Endothelial cell of hepatic sinusoid (primary cell): ENCODE results near the gene SLC39A9.
"Not testable (repeated sequence)": the region's sequence is repeated elsewhere in the genome, so short reads cannot be mapped to it uniquely, and the experiment has no call there.

Source experiments
- in situ Hi-C: cut with HindIII; loops from 2 replicates; pipeline ENCODE4 v1.10.0; 2017; ENCODE audit warnings: low sequenced_read_pairs

Gene SLC39A9

DNA sequence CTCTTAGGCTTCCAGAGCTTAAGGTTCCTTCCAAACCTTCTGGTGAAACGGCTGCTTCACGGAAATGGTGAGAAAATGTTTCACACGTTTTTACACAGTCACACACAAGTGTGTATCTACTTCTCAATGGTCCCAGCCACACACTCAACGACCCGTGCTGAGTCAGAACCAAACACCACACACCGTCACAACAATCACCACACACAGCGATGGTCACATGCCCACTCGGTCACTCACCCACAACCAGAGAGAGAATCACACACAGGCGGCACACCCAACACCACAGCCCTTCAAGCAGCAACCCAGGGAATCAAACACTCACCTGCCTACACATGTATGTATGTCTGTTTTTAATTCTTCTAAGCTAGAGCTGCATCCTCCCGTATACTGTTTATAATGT lies 73.4 kb downstream of the SLC39A9 start:
- in situ Hi-C loops: no loop called here

GRCh38 chr14:69473260-69473659 lies 74.8 kb downstream of the SLC39A9 start:
- in situ Hi-C loops: no loop called here

GRCh38 chr14:69473946-69474345 lies 75.5 kb downstream of the SLC39A9 start:
- in situ Hi-C loops: no loop called here

- in situ Hi-C loops: no loop called here
Observed at GRCh38 chr14:69475194-69475818, 76.8 kb downstream of the SLC39A9 start.

DNA sequence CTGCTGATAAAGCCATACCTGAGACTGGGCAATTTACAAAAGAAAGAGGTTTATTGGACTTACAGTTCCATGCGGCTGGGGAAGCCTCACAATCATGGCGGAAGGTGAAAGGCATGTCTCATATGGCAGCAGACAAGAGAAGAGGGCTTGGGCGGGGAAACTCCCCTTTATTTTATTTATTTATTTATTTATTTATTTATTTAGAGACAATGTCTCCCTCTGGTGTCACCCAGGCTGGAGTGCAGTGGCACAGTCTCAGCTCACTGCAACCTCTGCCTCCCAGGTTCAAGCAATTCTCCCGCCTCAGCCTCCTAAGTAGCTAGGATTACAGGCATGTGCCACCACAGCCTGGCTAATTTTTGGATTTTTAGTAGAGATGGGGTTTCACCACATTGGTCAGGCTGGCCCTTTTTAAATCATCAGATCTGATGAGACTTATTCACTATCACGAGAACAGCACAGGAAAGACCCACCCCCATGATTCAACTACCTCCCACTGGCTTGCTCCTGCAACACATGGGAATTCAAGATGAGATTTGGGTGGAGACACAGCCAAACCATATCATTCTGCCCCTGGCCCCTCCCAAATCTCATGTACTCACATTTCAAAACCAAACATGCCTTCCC lies 78.4 kb downstream of the SLC39A9 start:
- in situ Hi-C loops: not testable (repeated sequence)

DNA sequence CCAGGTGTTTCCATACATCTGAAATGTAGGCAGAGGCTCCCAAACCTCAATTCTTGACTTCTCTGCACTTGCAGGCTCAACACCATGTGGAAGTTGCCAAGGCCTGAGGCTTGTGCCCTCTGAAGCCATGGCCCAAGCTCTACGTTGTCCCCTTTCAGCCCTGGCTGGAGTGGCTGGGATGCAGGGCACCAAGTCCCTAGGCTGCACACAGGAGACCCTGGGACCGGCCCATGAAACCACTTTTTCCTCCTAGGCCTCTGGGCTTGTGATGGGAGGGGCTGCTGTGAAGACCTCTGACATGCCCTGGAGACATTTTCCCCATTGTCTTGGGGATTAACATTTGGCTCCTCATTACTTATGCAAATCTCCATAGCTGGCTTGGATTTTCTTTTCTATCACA lies 79.6 kb downstream of the SLC39A9 start:
- in situ Hi-C loops: not testable (repeated sequence)

DNA sequence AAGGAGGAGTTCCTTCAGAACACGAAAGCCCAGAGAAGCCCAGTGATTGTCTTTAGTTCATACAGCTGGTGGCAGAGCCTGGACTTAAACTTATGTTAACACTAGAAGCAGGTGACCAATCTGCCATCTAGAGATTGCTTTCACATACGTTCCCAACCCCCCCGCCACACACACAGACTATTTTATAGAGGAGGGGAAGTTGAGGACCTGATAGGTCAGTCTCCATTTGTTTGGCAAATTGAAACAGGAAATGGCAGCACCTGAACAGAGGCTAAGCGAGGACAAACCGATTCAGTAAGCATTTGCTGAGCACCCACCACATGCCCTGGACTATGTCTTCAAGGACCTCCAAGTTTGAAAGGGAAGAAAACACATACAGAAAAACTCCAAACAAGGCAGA lies 81.2 kb downstream of the SLC39A9 start:
- in situ Hi-C loops: no loop called here

- in situ Hi-C loops: no loop called here
Observed at GRCh38 chr14:69480136-69480535, 81.6 kb downstream of the SLC39A9 start.

DNA sequence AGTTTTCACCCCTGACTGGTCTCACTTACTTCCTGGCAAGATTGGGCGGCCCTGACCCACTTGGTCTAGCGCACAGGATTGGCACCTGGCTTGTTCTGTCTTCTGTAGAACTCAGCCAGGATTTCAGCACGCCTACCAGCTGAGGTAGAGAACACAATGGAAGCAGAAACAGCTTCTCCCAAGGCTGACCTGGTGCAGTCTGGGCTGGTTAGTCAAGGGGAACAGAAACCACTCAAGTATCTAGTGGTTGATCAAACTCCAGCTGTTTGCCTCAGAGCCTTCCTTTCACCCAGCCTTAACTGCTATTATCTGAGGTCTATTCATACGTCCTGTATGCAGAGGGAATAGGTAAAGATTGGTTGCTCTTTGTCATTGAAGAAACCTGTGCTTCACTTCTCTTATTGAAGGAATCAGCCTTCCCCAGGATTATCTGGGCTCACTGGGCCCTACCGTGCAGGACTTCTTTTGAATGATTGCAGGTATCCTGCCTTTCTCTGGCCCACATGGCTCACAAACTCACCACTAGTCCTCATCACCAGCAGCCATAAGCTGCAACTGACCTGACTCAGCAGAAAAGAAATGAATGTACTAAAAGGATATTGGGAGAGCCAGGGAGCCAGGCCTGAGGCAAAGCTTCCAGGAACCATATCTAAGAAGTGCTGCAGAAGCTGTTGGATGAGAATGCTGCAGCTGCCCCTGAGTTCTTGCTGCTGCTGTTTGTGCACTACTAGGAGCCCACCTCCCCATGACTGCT lies 83.5 kb downstream of the SLC39A9 start:
- in situ Hi-C loops: no loop called here

GRCh38 chr14:69483765-69484443 lies 85.4 kb downstream of the SLC39A9 start:
- in situ Hi-C loops: no loop called here

DNA sequence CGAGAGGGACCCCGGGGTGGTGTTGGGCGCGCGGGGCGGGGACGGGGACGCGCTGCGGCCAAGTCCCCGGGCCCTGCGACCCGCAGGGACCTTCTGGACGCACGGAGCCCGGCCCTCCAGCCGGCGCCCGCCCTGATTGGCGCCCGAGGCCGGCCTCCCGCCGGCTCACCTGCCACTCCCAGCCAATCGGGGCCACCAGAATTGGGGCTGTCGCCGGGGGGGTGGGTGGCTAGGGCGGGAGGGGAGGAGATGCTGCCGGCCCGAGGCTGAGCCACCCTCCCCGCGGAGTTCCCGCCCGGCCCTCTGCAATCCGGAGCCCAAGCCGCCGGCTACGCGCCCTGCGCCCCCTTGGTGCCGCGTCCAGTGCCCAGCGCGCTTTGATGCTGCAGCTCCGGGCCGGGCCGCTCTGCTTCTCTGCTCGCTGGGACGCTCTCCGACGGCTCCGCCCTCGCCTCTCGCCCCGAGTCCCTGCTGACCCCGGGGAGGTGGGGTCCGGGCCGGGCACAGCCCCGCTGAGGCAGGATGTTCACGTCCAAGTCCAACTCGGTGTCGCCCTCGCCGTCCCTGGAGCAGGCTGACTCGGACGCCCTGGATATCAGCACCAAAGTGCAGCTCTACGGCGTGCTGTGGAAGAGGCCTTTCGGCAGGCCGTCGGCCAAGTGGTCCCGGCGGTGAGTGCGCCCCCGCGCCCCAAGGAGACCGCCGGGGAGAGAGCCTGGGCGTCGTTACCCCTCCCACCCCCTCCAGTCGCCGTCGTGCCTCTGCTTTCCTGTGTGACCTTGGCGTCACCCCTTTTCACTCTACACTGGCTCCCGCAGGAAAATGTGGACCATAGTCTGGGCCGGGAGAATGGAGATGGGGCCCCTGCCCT lies 86.2 kb downstream of the SLC39A9 start, which contains the start of gene PLEKHD1:
PLEKHD1 (plus strand) TSS at position 285 of the 871 bp plus-strand sequence; CDS start at position 523, 238 bp downstream.
- in situ Hi-C loops: no loop called here

GRCh38 chr14:69485315-69485660 lies 86.8 kb downstream of the SLC39A9 start:
- in situ Hi-C loops: no loop called here

GRCh38 chr14:69485701-69486100 lies 87.2 kb downstream of the SLC39A9 start:
- in situ Hi-C loops: no loop called here

DNA sequence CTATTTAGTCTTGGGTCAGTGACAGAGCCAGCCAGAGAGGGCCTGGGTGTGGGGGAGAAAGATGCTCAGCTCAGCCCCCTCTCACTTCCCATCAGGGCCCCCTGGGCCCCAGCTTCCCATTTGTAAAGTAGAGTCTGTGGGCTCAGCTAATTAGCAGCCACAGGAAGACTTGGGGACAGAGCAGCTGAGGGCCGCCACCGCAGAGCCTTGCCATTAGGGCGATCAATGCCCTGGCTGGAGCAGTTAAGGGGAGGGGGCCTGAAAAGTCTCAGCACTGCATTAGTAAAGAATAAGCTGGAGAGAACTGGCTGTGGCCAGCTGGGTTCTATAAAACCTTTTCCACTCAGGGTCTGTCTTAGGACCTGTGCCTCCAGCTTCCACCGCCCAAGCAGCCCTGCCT lies 88.7 kb downstream of the SLC39A9 start:
- in situ Hi-C loops: no loop called here

GRCh38 chr14:69487771-69488170 lies 89.3 kb downstream of the SLC39A9 start:
- in situ Hi-C loops: no loop called here

DNA sequence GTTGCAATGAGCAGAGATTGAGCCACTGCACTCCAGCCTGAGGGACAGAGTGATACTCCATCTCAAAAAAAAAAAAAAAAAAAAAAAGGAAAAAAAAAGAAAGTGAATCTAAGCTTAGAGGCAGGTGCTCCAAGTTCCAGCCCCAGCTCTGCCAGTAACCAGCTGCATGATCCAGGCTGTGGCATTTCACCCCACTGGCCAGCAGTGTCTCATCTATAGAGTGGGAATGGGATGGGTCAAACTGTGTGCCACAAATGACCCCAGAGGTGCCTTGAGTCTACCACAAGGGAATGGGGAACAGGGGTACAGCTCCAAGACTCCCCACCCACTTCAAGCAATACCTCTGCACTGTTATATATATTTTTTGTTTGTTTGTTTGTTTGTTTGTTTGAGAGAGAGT lies 91.0 kb downstream of the SLC39A9 start:
- in situ Hi-C loops: no loop called here

DNA sequence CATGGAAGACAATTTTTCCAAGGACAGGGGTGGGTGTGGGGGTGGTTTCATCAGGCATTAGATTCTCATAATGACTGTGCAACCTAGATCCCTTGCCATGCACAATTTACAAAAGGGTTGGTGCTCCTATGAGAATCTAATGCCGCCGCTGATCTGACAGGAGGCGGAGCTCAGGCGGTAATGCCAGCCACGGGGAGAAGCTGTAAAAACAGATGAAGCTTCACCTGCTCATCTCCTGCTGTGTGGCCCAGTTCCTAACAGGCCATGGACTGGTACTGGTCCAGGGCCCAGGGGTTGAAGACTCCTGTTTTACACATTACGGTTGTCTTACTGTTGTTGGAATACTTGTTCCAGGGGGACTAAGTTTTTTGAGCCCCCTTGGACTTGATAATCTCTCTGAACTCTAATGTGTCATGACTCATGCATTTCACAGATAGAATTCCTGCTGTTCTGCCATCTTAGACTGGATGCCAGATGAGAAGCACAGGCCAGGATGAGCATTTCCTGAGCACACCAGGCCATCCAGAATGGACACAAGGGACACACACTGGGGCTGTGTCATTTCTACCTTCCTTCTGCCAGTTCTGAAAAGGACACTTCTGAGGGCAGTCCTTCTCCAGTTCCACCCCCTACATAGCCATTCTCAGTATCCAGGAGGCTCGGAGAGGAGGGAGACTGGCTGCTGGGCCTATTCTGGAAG lies 91.9 kb downstream of the SLC39A9 start:
- in situ Hi-C loops: no loop called here

GRCh38 chr14:69491193-69491592 lies 92.7 kb downstream of the SLC39A9 start:
- in situ Hi-C loops: no loop called here

GRCh38 chr14:69493038-69493437 lies 94.5 kb downstream of the SLC39A9 start:
- in situ Hi-C loops: no loop called here

- in situ Hi-C loops: no loop called here
Observed at GRCh38 chr14:69493791-69494190, 95.3 kb downstream of the SLC39A9 start.
